ENCODE results near the gene PLOD1.
"Not testable (repeated sequence)": the region's sequence is repeated elsewhere in the genome, so short reads cannot be mapped to it uniquely, and the experiment has no call there.

The PLOD1 gene

GRCh38 chr1:11934302-11935056 is at the start of gene PLOD1:
TSS of gene PLOD1 (plus strand) at chr1:11934717. CDS start at chr1:11934780, 63 bp downstream.
- peak; percentile 80 for TF ChIP-seq POLR2A (IDR thresholded peaks at IDR 0.05; ENCODE audit: low read depth, low read length)
- FAIRE-seq (no peak), DNase-seq (ENCODE audit: insufficient read length, low spot score) (peak; percentile 72)

DNA sequence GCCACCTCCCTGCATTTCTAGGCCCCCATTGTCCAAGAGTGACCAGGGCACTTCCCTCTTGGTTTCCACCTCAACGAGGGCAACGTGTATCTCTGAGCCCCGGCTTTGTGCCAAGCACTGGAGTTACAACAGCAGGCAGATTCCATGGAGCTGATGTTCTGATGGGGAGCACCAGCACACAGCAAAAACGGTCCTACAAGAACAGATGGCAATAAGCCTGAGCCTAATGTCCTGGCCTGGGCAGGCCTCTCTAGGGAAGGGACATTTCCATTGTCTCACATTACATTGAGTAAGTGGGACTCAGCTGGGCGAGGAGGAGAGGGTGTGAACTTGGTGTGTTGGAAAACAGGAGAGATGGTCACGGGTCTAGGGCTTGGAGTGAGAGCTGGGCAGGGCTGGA is 48.6 kb upstream of the PLOD1 start:
- TF ChIP-seq POLR2A (IDR thresholded peaks at IDR 0.05; ENCODE audit: low read depth, low read length): no peak
- FAIRE-seq (no peak), DNase-seq (ENCODE audit: insufficient read length, low spot score) (no peak)

DNA sequence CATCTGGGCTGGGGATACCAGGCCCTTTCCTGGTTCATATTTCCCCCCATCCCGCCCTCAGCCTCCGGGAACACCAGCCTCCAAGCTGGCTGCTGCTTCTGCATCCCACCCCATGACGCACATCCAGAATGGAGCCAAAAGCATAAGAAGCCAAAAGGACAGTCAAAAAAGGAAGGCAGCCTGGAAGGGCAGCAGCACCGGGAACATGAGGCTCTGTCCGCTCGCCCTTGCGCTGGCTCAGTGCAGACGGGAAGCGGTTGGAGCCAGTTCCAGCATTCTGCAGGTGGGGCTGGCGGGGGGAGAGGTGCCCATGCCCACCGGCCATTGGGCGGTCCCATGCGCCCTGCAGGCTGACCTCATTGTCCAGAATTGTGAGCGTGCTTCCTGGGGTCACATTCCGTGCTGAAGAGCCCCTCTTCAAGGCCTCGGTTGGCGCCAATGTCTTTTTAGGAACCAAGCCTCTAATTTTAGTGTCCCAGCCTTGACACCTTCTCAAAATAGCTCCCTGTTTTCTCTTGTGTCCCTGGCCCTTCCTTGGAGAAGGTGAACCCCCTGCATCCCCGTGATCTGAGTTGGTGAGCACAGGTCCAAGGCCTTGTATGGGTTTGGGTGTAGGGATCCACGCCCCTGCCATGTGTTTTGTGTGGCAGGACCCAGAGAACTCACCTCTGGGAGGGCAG is 47.4 kb upstream of the PLOD1 start:
- DNase-seq (ENCODE audit: insufficient read length, low spot score) (no peak), FAIRE-seq (no peak)
- TF ChIP-seq POLR2A (IDR thresholded peaks at IDR 0.05; ENCODE audit: low read depth, low read length): no peak

DNA sequence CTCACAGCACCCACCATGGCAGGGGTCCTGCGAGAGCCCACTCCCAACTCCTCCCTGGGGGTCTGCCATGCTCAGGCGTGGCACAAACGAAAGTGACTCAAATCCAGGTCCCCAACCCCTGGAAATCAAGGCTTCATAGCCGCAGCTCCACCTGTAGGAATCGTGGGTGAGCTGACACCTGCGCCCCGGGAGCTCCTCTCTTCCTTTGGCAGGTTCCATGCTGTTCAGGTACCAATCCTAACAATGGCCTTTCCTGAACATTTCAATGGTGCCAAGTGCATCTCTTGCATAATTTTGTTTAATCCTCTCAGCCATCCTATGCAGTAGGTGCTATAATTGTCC is 46.9 kb upstream of the PLOD1 start:
- DNase-seq (ENCODE audit: insufficient read length, low spot score) (no peak), FAIRE-seq (no peak)
- TF ChIP-seq POLR2A (IDR thresholded peaks at IDR 0.05; ENCODE audit: low read depth, low read length): no peak

DNA sequence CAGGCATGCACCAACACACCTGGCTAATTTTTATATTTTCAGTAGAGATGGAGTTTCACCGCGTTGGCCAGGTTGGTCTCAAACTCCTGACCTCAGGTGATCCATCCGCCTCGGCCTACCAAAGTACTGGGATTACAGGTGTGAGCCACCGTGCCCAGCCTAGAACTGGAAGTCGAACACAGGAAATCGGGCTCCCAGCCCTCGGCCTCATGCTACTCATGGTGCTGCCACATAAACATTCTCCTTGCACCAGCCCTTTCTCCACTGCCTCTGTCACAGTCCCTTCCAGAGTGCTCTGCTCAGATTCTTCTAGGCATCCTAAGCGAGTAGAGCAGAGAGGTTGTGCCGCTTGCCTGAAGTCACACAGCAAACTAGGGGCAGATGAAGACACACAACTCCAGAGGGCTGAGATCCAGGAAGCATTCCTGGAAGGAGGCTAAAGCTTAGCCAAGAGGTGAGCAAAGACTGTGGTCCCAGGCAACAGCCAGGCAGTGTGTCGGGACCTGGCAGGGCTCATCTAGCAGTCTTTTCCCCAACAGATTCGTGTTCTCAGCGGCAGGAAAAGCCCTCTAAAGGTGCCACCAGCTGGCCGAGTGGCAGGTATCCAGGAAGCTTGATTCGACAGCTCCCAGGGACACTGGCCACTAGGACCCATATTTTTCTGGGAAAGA is 46.2 kb upstream of the PLOD1 start:
- no peak for TF ChIP-seq POLR2A (IDR thresholded peaks at IDR 0.05; ENCODE audit: low read depth, low read length)

GRCh38 chr1:11888877-11889208 is 45.7 kb upstream of the PLOD1 start:
- DNase-seq (ENCODE audit: insufficient read length, low spot score) (no peak), FAIRE-seq (no peak)
- TF ChIP-seq POLR2A (IDR thresholded peaks at IDR 0.05; ENCODE audit: low read depth, low read length): no peak

More for the DNA sequence above, 46.2 kb upstream of the PLOD1 start:
- FAIRE-seq: no peak
- no peak for DNase-seq (ENCODE audit: insufficient read length, low spot score)

DNA sequence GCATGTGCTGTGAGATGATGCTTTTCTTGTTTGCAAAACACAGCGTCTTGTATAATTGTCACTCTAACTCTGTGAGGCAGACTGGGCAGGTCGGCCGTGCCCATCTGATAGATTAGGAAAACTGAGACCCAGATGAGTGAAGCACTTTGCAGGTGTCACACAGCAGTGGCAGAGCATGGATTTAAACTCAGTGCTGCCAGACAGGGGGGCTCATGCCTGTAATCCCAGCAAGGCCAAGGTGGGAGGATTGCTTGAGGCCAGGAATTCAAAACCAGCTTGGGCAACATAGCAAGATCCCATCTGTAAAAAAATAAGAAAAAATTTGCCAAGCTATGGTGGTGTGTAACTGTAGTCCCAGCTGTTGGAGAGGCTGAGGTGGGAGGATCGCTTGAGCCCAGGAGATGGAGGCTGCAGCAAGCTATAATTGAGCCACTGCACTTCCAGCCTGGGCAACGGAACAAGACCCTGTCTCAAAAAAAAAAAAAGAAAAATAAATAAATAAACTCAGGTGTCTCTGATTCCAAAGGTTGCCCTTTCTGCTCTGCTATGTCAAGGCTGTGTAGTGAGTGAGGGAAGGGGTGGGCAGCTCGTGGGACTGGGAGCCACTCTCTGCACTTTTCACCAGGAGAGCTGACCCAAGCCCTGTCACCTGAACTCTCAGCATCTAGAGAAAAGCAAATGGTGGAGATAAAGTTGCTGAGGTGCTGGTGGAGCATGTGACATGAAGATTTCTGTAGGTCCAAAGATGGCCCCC is 42.9 kb upstream of the PLOD1 start:
- DNase-seq (ENCODE audit: insufficient read length, low spot score) (no peak), FAIRE-seq (no peak)
- TF ChIP-seq POLR2A (IDR thresholded peaks at IDR 0.05; ENCODE audit: low read depth, low read length): no peak

DNA sequence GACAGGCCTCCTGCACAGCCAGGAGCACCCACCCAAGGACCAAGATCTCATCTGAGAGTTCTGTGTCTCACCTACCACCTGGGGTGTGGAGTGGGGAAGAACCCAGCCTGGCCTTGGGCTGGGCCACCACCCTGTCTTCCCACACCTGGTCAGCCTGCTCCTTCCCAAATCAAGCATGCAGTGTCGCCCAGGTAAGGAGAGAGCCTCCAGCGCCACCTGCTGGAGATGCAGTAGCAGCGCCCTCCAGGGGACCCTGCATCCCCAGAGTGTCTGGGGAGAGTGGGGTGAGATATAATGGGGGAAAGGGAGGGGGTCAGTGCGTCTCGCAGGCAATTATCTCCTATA is 40.6 kb upstream of the PLOD1 start:
- no peak for TF ChIP-seq POLR2A (IDR thresholded peaks at IDR 0.05; ENCODE audit: low read depth, low read length)
- DNase-seq (ENCODE audit: insufficient read length, low spot score) (peak; percentile 59), FAIRE-seq (no peak)

- not testable (repeated sequence) for DNase-seq (ENCODE audit: insufficient read length, low spot score); FAIRE-seq
These were observed 40.0 kb upstream of the PLOD1 start for GRCh38 chr1:11894501-11894900.

- no peak for TF ChIP-seq POLR2A (IDR thresholded peaks at IDR 0.05; ENCODE audit: low read depth, low read length)
- DNase-seq (ENCODE audit: insufficient read length, low spot score) (no peak), FAIRE-seq (no peak)
These were observed 36.3 kb upstream of the PLOD1 start for GRCh38 chr1:11898086-11898785.

DNA sequence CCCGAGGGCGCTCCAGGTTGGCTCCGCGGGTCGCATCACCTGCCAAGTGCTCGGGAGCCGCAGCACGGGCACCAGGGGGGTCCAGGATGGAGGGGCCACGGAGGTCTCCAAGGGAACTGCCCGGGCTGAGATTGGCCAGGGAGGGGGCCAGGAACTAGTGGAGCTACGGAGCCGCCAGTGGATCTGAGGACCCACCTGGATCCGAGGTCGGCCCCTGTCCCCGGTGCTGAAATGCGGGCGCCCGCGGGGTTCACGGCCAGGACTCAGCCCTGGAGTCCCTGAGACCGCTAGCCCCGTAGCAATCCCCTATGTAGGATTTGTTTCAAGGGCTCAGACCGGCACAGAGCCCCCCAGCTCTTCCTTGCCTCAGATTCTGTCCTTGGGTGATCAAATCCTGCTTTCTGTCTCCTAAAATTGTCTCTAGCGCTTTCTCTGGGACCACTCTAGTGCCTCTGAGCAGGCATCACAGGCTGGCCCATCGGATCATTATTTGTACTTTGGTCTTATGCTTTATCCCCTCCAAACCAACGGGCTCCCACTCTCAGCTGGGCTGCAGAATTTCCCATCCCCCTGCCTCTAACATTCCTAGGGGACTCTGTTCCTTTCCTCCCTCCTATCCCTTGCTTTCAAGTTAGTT is 35.6 kb upstream of the PLOD1 start:
- no peak for FAIRE-seq
- TF ChIP-seq POLR2A (IDR thresholded peaks at IDR 0.05; ENCODE audit: low read depth, low read length): no peak
- DNase-seq (ENCODE audit: insufficient read length, low spot score): no peak

DNA sequence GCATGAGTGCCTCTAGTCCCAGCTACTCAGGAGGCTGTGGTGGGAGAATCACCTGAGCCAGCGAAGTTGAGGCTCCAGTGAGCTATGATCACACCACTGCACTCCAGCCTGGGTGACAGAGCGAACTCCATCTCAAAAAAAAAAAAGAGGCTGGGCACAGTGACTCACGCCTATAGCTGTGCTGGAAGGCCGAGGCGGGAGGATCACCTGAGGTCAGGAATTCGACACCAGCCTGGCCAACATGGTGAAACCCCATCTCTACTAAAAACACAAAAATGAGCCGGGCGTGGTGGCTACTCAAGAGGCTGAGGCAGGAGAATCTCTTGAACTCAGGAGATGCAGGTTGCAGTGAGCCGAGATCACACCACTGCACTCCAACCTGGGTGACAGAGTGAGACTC is 33.1 kb upstream of the PLOD1 start:
- not testable (repeated sequence) for DNase-seq (ENCODE audit: insufficient read length, low spot score); FAIRE-seq

GRCh38 chr1:11903210-11903609 is 31.3 kb upstream of the PLOD1 start:
- no peak for FAIRE-seq
- no peak for DNase-seq (ENCODE audit: insufficient read length, low spot score)
- no peak for TF ChIP-seq POLR2A (IDR thresholded peaks at IDR 0.05; ENCODE audit: low read depth, low read length)

DNA sequence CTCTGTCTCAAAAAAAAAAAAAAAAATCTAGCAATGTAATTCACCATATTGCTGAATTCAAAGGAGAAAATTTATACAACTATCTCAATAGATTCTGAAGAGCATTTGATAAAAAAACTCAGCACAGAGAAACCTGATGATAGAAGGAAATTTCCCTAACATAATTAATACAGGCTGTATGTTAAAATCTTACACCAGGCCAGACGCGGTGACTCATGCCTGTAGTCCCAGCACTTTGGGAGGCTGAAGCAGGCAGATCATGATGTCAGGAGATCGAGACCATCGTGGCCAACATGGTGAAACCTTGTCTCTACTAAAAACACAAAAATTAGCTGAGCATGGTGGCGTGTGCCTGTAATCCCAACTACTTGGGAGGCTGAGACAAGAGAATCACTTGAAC is 30.4 kb upstream of the PLOD1 start:
- not testable (repeated sequence) for DNase-seq (ENCODE audit: insufficient read length, low spot score); FAIRE-seq
